Measurements from ENCODE around the gene NUMB.
"Not testable (repeated sequence)": the region's sequence is repeated elsewhere in the genome, so short reads cannot be mapped to it uniquely, and the experiment has no call there.

Gene NUMB

DNA sequence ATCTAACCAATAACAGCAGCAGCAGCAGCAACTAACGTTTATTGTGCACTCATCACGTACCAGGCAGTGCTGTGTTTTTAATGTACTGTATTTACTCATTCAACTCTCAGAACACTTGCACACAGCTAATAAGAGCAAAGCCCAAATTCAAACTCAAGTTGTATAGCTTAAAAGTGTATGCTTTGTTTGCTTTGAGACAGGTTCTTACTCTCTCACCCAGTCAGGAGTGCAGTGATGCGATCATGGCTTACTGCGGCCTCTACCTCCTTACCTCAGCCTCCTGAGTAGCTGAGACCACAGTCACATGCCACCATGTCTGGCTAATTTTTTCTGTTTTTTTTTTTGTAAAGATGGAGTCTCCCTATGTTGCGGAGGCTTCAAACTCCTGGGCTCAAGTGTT, 115.7 kb downstream of the NUMB start:
- FAIRE-seq, result no peak

DNA sequence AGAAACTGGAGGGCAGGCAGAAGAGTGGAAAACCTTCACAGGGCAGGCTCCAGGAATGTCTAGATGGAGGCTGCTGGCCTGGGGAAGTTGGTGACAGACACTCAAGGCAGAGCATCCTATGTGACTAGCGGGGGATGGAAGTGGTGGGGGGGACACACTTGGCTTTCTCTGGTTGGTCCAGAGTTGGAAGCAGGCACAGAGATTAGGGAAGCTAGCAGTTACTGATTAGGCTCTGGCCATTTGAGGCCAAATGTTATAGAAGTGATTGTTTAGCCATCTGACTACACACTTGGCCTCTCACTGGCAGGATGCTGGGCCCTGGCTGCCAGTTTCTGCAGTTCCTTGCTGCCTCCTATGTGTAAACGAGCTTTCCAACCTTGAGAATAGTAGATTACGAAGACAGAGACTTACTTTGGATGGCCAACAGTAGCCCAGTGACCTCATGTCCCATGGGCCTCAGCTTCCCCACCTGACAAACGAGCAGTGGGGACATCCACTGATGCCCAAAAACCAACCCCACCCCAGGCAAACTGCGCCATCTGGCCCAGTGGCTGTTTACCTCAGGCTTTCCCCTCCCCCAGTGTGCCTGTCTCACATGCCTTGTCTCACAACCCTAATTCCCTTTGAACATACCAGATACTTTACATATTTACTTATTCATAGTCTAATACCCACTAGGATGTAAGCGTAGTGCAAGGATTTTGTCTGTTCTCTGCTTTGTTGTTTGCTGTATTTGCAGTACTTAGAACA, 118.3 kb downstream of the NUMB start:
- FAIRE-seq, result no peak

DNA sequence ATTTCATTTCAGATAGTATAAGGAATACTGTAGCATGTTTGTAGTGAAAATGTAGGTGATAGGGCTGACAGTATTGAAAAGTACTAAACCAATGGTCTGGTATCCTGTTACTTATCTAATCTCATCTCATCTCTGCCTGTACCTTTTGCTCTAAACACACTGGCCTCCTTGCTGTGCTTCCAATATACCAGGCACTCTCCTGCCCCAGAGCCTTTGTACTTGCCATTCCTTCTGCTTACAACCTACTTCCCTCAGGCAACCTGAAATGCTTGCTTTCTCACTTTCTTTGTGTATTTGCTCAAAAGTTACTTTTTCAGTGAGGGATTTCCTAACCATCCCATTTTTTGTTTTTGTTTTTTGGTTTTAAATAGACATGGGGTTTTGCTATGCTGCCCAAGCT, 119.1 kb downstream of the NUMB start:
- FAIRE-seq, result no peak

DNA sequence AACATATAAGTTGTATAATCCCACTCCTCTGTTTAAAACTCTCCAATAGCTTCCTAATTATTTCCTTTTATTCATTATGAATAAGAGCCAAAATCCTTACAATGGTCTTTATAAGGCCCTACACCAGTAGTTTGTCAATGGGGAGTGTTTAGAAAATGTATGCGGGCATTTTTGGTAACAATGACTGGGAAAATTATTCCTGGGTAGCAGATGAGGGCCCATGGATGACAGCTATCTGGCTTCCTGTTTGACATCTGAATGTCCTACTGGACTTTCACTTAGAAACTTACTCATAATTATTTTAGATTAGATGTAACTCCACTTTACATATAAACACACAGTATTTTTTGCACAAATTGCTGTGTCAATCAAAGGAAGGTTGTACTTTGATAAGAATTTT, 119.8 kb downstream of the NUMB start:
- no peak for FAIRE-seq

DNA sequence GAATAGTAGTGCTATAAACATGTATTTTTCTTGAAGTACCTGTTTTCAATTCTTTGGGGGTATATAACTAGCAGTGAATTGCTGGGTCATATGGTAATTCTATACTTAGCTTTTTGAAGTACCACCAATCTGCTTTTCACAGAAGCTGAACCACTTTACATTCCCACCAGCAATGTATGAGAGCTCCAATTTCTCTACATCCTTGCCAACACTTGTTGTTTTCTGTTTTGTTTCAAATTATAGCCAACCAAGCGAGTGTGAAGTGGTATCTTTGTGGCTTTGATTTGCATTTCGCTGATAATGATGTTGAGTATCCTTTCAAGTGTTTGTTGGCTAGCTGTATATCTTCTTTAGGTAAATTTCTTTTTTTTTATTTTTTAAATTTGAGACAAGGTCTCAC, 125.3 kb downstream of the NUMB start:
- no peak for FAIRE-seq

DNA sequence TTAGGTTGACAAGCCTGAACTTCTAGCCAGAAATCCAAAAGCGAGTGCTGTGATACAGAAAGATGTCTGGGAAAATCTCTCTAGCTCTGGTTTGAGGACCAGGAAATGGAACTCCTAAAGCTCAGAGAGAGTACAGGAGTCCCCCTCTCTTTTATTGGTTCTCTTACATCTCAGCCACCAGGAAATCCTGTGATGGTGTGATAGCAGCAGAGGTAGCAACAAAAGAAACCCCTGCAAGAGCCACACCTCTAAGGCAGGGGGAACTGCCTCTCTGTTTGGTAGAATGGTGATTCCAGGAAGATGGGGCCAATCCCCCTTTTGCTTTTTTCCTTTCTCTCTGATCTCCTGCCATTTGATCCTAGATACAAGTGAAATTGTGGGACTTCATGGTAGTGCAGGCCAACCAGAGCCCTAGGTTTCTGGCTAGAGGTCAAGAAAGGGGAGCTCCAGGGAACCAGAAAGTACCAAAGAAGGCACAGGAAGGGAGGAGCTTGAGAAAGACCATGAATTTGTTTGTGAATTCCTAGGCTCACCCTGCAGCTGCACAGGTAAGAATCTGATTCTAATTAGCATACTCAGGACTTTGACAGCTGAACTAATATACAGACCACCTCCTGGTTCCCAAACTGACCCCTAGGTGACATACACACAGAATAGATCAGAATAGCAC, 132.6 kb downstream of the NUMB start:
- FAIRE-seq, result no peak

DNA sequence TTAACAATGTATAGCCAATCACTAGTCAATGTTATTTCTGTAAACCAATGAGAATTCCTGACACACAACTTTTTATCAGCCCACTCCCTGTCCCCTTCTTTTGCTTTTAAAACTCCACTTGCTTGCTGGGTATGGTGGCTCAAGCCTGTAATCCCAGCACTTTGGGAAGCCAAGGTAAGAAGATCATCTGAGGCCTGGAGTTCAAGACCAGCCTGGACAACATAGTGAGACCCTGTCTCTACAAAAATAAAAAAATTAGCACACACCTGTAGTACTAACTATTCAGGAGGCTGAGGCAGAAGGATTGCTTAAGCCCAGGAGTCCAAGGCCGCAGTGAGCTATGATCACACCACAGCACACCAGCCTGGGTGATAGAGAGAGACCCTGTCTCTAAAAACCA, 133.3 kb downstream of the NUMB start:
- FAIRE-seq, result no peak

DNA sequence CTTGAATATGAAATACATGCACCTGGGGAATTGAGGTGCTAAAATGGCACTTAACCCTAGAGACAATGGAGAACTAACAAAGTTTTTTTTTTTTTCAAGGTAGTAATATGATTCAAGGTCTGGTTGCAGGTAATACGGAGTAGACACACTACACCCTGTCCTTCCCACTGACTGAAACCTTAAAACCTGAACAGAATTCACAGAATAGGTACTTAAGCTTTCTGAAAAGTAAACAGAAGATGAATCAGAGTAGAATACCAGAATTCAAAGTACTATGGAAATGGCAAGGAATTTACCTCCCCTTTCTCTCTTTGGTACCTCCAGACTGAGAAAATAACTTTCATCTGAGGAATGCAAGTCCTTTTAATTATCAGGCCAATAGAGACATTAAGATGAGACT, 133.8 kb downstream of the NUMB start:
- no peak for FAIRE-seq

DNA sequence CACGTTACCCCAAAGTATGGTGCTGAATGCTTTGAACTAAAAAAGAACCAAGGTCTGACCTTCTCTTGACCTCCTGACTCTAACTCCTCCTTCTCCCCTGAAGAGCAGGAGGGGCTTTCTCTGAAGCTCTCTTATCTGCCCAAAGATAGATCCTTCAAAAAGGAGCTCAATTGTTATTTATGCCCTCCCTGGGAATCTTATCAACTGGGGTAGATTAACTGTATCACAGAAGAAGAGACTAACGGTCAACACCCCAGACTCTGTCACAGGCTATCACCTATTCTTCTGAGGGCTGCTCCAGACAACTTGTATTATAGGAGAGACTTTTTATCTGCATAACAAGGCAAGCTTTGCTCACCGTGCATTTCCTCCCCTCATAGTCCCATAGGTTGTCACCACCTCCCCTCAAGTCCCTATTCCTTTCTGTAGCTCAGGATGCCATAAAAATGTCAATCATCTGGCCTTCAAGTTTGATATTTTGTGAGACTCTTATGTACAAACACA, 134.4 kb downstream of the NUMB start:
- no peak for FAIRE-seq

DNA sequence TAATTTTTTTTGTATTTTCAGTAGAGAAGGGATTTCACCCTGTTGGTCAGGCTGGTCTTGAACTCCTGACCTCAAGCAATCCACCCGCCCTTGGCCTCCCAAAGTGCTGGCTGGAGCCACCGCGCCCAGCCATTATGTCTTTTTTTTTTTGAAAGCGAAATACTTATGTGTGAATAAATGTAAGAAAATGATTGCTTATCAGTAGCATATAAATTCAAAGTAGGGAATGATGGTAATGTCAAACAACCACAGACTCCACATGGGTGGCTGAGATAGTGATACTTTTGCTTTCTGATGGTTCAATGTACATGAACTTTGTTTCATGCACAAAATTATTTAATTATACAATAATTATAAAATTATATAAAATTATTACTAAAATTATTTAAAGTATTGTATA, 145.2 kb downstream of the NUMB start:
- no peak for FAIRE-seq

DNA sequence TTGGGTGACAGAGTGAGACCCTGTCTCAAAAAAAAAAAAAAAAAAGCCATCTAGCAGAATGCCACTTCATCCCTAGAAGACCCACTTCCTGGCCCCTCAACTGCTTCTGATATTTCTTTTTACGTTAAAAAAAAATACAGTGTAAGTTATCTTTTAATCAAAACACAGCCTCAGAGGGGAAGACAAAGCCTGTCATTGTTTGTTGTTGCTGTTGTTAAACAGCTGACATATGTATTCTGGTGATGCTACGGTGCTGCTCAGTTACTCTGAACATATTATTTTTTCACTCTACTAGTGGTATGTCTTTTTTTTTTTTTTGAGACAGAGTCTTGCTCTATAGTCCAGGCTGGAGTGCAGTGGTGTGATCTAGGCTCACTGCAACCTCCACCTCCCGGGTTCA, 145.7 kb downstream of the NUMB start:
- FAIRE-seq, result no peak

DNA sequence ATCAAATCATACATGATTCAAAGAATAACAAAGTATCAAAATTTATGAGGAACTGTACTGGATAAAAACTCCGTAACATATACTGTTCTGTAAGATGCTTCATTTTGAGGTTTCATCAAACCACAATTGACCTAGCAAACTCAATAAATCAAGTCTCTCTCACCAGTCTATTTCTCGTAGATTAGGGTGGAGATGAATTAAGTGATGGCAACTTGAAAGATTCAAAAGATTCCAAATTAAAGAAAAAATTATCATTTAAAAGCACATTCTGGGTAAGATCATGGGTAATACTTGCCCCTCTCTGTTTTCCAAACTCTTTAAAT, 146.7 kb downstream of the NUMB start:
- no peak for FAIRE-seq

DNA sequence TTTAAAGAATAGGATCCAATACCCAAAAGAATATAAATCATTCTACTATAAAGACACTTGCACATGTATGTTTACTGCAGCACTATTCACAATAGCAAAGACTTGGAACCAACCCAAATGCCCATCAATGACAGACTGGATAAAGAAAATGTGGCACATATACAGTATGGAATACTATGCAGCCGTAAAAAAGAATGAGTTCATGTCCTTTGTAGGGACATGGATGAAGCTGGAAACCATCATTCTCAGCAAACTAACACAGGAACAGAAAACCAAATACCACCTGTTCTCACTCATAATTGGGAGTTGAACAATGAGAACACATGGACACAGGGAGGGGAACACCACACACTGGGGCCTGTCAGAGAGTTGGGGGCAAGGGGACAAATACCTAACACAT, 149.1 kb downstream of the NUMB start:
- not testable (repeated sequence) for FAIRE-seq

DNA sequence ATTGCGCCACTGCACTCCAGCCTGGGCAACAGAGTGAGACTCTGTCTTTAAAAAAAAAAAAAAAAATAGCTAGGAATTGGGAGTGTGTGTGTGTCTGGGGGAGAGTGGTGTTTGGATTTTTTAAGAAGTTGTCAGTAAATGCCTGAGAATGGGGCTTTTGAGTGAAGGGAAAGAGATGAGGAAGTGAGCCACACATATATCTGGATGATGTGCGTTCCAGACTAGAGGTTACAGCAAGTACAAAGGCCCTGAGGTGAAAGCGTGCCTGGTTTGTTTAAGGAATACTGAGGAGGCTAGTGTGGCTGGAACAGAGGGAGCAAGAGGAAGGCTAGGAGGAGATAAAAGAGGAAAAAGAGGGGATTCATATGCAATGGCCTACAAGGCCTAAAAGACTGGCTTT, 151.1 kb downstream of the NUMB start:
- no peak for FAIRE-seq

DNA sequence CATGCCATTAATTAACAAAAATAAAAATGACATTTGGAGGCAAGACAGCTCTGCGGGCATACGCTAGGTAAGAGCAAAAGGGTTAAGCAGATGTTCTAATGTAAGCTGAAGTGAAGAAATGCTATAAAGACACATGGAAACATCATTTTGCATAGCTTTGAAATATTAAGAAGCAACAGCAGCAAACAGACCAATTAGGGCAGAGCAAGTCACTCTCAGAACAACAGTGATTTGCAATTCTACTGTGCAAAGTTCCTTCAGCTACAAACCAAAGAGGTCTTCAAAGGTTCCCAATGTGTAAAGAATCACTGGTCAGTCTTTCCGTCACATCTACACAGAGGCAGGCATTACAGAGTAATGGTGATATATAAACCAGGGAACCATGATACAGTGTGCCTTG, 152.8 kb downstream of the NUMB start:
- FAIRE-seq, result no peak

DNA sequence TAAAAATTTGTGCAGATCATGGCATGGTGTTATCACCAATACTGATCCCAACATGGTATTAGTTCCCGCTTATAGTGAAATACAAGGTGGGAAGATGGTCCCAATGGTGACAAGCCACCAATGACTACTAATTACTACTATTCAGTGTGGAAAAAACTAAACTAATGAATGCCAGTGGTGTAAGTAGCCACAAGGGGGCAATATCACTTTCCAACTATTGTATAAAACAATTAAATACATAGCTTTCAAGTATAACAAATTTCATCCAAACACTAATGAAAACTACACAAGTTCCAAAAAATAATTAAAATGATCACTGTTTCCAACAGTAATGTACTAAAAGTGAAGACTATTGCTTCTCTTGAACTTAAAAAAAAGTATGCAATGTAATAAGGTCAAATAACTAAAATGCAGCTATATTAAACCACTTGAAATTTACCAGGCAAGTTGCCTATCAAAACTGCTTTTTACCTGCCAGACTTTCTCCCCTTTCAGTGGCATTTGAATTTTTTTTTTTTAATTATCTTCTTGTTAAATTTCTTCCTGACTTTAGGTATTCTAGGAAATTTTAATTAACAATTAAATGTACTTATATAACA, 163.0 kb downstream of the NUMB start:
- FAIRE-seq, result peak; percentile 92

DNA sequence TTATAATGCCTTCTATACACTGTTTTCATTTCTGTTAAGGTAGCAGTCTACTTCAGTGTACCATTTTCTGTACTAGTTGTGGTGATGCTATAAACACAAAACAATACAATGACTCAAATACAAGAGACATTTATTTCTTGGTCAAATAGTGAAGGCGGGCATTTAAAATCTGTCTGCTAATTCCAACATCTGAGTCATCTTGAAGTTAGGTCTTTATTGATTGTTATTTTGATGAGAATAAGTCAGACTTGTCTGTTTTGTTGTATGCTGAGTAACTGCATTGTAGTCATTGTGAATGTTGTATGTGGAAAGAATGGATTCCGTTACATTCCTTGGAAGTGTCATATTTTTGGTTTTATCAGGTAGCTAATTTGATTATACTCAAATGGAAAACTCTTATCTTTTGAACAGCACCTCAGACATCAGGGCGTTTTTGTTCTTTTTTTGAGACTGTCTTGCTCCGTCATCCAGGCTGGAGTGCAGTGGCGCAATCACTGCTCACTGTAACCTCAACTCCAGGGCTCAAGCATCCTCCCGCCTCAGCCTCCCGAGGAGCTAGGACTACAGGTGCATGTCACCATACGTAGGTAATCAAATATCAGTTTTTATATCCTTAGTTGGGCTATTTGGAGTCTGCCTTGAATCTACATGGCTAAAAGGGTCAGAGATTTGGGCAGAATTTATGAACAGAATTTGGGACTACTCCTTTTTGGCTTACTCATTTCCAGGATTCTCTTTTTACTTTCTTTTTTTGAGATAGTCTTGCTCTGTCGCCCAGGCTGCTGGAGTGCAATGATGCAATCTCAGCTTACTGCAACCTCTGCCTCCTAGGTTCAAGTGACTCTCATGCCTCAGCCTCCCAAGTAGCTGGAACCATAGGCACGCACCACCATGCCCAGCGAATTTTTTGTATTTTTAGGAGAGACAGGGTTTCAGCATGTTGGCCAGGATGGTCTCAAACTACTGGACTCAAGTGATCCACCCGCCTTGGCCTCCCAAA, 164.3 kb downstream of the NUMB start:
- FAIRE-seq, result no peak

DNA sequence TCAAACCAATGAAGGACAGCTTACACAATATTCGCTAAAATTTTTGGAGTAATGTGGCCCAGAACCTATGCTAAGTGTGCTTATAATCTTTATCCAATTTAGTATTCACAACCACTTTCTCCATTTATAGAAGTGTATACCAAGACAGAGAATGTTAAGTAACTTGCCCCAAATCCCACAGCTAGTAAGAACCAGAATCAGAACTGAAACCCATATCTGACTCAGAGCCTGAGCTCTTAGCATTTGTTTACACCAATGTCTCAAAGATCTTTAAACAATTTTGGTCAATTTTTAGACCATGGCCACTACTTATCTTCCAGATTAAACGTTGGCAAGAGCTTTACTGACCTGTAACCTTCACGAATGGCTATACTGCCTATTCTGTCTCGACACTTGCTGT, 168.1 kb downstream of the NUMB start:
- no peak for FAIRE-seq

DNA sequence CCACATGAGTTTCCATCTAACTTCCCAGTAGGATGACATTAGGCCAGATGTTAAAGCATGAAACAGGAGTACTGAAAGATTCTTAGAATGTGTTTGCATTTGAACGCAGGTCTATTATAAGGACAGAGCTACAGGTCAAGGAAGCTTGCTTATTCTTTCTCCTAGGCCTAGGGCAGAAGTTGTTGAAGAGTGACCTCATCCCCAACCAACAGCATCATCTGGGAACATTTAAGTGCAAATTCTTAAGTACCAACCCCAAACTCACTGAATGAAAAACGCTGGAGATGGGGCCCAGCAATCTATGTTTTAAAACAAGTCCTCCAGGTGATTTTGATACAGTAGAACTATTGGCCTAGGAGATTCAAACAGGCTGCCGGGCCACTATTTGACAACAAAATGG, 168.6 kb downstream of the NUMB start:
- FAIRE-seq, result no peak

DNA sequence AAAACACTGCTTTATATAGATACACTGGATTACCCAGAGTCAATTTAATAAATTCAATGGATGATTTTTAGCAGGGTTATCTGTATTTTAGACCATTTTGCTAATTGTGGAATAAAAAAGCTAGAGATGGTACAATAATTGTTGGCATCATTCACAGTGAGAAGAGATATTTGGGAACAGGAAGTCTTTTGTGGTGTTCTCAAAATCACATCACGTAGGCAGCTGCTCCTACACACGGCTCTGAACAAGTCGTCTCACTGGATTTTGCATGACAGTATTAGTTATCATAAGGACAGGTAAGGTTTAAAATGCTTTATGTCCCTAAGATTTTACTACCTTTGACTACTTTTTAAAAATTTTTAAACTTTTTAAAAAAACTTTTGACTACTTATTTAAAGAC, 169.0 kb downstream of the NUMB start:
- no peak for FAIRE-seq

DNA sequence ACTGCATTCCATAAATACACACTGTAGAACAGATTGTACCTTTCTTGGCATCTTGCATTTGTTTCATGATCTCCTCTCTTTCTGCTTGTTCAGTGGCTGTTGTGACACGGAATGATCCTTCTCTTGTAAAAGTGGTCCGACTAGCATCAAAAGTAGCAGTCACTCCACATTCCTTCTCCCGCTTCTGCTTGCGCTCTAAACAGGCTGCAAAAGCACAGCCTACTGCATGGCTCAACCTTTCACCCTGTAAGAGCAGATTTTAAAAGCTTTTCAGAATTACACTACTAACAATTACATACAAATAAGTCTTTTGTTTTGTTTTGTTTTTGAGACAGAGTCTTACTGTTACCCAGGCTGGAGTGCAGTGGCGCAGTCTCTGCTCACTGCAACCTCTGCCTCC, 171.3 kb downstream of the NUMB start:
- FAIRE-seq, result no peak

DNA sequence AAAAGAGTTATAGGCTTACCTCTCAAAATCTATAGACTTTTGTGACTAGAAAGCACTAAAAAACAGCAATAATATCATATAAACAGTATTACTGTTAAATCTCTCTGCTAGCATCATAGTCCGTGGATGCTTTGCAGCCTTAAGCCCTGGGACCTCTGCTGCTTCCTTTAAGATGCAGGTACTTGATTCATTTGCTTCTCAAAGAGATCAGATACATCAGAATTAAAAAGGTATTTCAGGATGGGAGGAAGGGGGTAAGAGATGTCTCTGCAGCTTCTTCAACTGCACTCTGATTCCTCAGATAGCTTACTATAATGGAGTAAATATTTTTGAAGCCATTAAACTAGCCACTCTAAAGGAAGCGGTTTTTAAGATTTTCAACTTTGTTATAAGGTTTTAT, 171.7 kb downstream of the NUMB start:
- FAIRE-seq, result no peak

DNA sequence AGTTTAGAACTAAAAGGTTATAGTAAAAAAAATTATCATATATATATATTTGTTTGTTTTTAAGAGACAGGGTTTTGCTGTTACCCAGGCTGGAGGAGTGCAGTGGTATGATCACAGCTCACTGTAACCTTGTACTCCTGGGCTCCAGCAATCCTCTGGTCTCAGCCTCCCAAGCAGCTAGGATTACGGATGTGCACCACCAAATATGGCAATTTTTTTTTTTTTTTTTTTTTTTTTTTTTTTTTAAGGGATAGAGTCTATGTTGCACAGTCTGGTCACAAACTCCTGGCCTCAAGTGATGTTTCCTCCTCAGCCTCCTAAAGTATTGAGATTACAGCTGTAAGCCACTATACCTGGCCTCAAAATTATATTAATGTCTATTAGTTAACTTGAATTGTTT, 172.4 kb downstream of the NUMB start:
- FAIRE-seq, result no peak
